Coronary artery (tissue), 2 donors: Measurements from ENCODE around the gene BBOX1.
"Not testable (repeated sequence)": the region's sequence is repeated elsewhere in the genome, so short reads cannot be mapped to it uniquely, and the experiment has no call there.

Experiments used
- DNase-seq: peaks from one replicate; pipeline ENCODE4 v3.0.0-alpha.2; 2017; ENCODE audit warnings: low spot score
- H3K27ac ChIP-seq, 2 donors: fragments of 200-600 bp; sonication (generic); one replicate each; pipeline ENCODE4 v1.5.1; 2016 to 2019
- H3K4me3 ChIP-seq: fragments of 200-600 bp; sonication (generic); 2 replicates; pipeline ENCODE4 v1.5.1; 2016; ENCODE audit warnings: mild to moderate bottlenecking, moderate library complexity
- TF ChIP-seq, protein P1 (sequence below): fragments of 200-600 bp; sonication (generic); IDR thresholded peaks from one replicate; pipeline ENCODE4 v1.5.1; 2019; ENCODE audit warnings: antibody characterized with exemption

BBOX1 gene

GRCh38 chr11:27084518-27084917 lies 43.9 kb downstream of the BBOX1 start:
- H3K27ac ChIP-seq, result no peak overlapping the region
- H3K4me3 ChIP-seq, result no peak overlapping the region
- TF ChIP-seq, protein P1, sequence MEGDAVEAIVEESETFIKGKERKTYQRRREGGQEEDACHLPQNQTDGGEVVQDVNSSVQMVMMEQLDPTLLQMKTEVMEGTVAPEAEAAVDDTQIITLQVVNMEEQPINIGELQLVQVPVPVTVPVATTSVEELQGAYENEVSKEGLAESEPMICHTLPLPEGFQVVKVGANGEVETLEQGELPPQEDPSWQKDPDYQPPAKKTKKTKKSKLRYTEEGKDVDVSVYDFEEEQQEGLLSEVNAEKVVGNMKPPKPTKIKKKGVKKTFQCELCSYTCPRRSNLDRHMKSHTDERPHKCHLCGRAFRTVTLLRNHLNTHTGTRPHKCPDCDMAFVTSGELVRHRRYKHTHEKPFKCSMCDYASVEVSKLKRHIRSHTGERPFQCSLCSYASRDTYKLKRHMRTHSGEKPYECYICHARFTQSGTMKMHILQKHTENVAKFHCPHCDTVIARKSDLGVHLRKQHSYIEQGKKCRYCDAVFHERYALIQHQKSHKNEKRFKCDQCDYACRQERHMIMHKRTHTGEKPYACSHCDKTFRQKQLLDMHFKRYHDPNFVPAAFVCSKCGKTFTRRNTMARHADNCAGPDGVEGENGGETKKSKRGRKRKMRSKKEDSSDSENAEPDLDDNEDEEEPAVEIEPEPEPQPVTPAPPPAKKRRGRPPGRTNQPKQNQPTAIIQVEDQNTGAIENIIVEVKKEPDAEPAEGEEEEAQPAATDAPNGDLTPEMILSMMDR, result no peak
- DNase-seq, result no peak

- Histone ChIP-seq H3K4me3 (no peak overlapping the region), H3K27ac (no peak overlapping the region)
- DNase-seq, result no peak
- TF ChIP-seq, protein P1, result no peak
Observed at GRCh38 chr11:27085111-27085510, 44.5 kb downstream of the BBOX1 start.

DNA sequence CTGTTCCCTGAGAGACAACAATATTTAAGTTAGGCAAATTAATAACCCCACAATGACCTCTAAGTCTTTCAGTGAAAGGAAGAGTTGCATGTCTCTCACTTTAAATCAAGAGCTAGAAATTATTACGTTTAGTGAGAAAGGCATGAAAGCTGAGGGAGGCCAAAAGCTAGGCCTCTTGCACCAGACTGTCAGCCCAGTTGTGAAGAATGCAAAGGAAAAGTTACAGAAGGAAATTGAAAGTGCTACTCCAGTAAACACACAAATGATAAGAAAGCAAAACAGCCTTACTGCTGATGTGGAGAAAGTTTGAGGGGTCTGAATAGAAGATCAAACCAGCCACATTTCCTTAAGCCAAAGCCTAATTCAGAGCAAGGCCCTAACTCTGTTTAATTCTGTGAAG lies 45.0 kb downstream of the BBOX1 start:
- Histone ChIP-seq H3K4me3 (no peak overlapping the region), H3K27ac (no peak overlapping the region)
- DNase-seq, result no peak
- TF ChIP-seq, protein P1, result no peak

DNA sequence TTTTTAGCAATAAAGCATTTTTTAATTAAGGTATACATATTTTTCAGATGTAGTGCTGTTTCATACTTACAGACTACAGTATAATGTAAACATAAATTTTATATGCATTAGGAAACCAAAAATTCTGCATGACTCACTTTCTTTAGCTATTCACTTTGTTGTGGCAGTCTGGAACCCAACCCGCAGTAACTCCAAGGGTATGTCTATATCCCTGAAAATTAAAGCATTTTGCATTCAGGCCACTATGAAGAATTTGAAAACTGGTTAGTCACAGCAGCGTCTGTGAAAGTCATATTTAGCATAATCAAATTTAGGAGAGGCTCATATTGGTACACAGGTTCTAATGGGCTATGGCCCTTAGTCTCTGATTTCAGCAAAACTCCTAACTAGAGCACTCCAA lies 46.8 kb downstream of the BBOX1 start:
- Histone ChIP-seq H3K27ac (no peak overlapping the region), H3K4me3 (no peak overlapping the region)
- no peak for DNase-seq
- TF ChIP-seq, protein P1, result no peak

GRCh38 chr11:27088353-27088752 lies 47.7 kb downstream of the BBOX1 start:
- Histone ChIP-seq H3K27ac (no peak overlapping the region), H3K4me3 (no peak overlapping the region)
- TF ChIP-seq, protein P1, result no peak
- DNase-seq, result no peak

DNA sequence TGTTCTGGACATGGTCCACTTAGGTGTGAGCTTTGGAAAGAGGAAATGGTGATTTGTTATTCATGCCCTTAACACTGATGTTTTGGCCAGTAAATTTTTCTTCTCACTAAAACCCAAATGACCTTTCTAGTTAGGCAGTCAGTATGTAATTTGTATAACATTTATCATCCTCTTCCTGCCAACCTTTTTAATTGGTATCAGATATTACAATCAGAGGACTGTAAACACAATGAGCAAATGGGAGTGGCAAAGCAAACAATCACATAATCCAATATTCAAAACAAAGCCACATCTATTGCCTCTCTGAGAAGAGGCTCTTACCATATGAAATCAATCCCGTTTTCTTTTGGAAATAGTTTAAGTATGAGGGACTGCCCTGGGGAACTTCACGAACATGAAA lies 49.1 kb downstream of the BBOX1 start:
- DNase-seq, result no peak
- Histone ChIP-seq H3K4me3 (no peak overlapping the region), H3K27ac (no peak overlapping the region)
- TF ChIP-seq, protein P1, result no peak

- H3K4me3 ChIP-seq, DNase-seq, H3K27ac ChIP-seq: not testable (repeated sequence)
Observed at GRCh38 chr11:27090357-27090948, 49.8 kb downstream of the BBOX1 start.
